Measurements from ENCODE around the gene MYL5. TPM values are rescaled to one million over a fixed set of nuclear protein-coding genes. Genes with fewer than 3 reads are reported as not detected.

MYL5 gene
- polyA plus RNA-seq, 1 donor from 2014 or later = 15.1 TPM

- Histone ChIP-seq H3K36me3 (ENCODE audit: insufficient read depth, low read length) (no peaks in the 10 kb centered on the region), H3K27ac (ENCODE audit: low read length) (no peak overlapping the region), H3K9me2 (ENCODE audit: insufficient read depth, low read length) (no peaks in the 10 kb centered on the region), H3K9ac (ENCODE audit: low read length) (no peak overlapping the region), H3K4me3 (ENCODE audit: low read length) (no peak overlapping the region), H2AFZ (ENCODE audit: low read depth, low read length) (no peak overlapping the region), H3F3A (ENCODE audit: insufficient read depth, low read length, poor library complexity, severe bottlenecking) (no peaks in the 10 kb centered on the region), H3K4me2 (ENCODE audit: low read length) (no peak overlapping the region), H3K79me2 (replicated peaks; ENCODE audit: insufficient read depth, low read length) (peaks cover 42% of the 10 kb centered on the region), H3K27me3 (ENCODE audit: insufficient read depth, low read depth, low read length) (no peaks in the 10 kb centered on the region), H3K9me3 (ENCODE audit: low read length) (no peaks in the 10 kb centered on the region), H4K20me1 (ENCODE audit: insufficient read depth) (peaks cover 26% of the 10 kb centered on the region)
- TF ChIP-seq TAF1 (IDR thresholded peaks at IDR 0.05; ENCODE audit: low read depth) (no peak), REST (IDR thresholded peaks at IDR 0.05; ENCODE audit: borderline replicate concordance) (no peak), EP300 (conservative IDR thresholded peaks at IDR 0.05; ENCODE audit: poor library complexity, severe bottlenecking) (no peak), EZH2 (IDR thresholded peaks at IDR 0.05; ENCODE audit: borderline replicate concordance, insufficient read depth, low read length, poor library complexity, severe bottlenecking) (no peak), CTCF (IDR thresholded peaks at IDR 0.05; ENCODE audit: poor library complexity, severe bottlenecking) (no peak), MXI1 (conservative IDR thresholded peaks at IDR 0.05; ENCODE audit: poor library complexity, severe bottlenecking) (no peak), POLR2AphosphoS5 (IDR thresholded peaks at IDR 0.05) (no peak), RAD21 (conservative IDR thresholded peaks at IDR 0.05) (no peak), SMC3 (conservative IDR thresholded peaks at IDR 0.05; ENCODE audit: poor library complexity) (no peak)
Measured at GRCh38 chr4:718460-718859, 44.1 kb downstream of the MYL5 start.

- Histone ChIP-seq H3K4me2 (ENCODE audit: low read length) (no peak overlapping the region), H3K79me2 (replicated peaks; ENCODE audit: insufficient read depth, low read length) (peaks cover 46% of the 10 kb centered on the region), H3K9me2 (ENCODE audit: insufficient read depth, low read length) (no peaks in the 10 kb centered on the region), H3K4me3 (ENCODE audit: low read length) (no peak overlapping the region), H2AFZ (ENCODE audit: low read depth, low read length) (no peak overlapping the region), H3K27me3 (ENCODE audit: insufficient read depth, low read depth, low read length) (no peaks in the 10 kb centered on the region), H3K27ac (ENCODE audit: low read length) (no peak overlapping the region), H3F3A (ENCODE audit: insufficient read depth, low read length, poor library complexity, severe bottlenecking) (no peaks in the 10 kb centered on the region), H3K9me3 (ENCODE audit: low read length) (no peaks in the 10 kb centered on the region), H3K9ac (ENCODE audit: low read length) (no peak overlapping the region), H4K20me1 (ENCODE audit: insufficient read depth) (peaks cover 13% of the 10 kb centered on the region), H3K36me3 (ENCODE audit: insufficient read depth, low read length) (no peaks in the 10 kb centered on the region)
- TF ChIP-seq CTCF (IDR thresholded peaks at IDR 0.05; ENCODE audit: poor library complexity, severe bottlenecking) (no peak), EZH2 (IDR thresholded peaks at IDR 0.05; ENCODE audit: borderline replicate concordance, insufficient read depth, low read length, poor library complexity, severe bottlenecking) (no peak), RAD21 (conservative IDR thresholded peaks at IDR 0.05) (no peak), EP300 (conservative IDR thresholded peaks at IDR 0.05; ENCODE audit: poor library complexity, severe bottlenecking) (no peak), MXI1 (conservative IDR thresholded peaks at IDR 0.05; ENCODE audit: poor library complexity, severe bottlenecking) (no peak), TAF1 (IDR thresholded peaks at IDR 0.05; ENCODE audit: low read depth) (no peak), SMC3 (conservative IDR thresholded peaks at IDR 0.05; ENCODE audit: poor library complexity) (no peak), REST (IDR thresholded peaks at IDR 0.05; ENCODE audit: borderline replicate concordance) (no peak), POLR2AphosphoS5 (IDR thresholded peaks at IDR 0.05) (no peak)
Measured at GRCh38 chr4:720111-720860, 45.9 kb downstream of the MYL5 start.

Measured in neural cell (in vitro differentiated cells).